GM19324 (cell line): ENCODE data around the gene SCAMP4.
"Not testable (repeated sequence)": the region's sequence is repeated elsewhere in the genome, so short reads cannot be mapped to it uniquely, and the experiment has no call there.

Experiments used
- ATAC-seq: cut with Tn5 transposase; IDR thresholded peaks from one replicate; pipeline ENCODE4 v1.9.1; 2021; ENCODE audit warnings: mild to moderate bottlenecking, moderate library complexity; ENCODE audit not compliant: unreplicated experiment, low FRiP score

The SCAMP4 gene

DNA sequence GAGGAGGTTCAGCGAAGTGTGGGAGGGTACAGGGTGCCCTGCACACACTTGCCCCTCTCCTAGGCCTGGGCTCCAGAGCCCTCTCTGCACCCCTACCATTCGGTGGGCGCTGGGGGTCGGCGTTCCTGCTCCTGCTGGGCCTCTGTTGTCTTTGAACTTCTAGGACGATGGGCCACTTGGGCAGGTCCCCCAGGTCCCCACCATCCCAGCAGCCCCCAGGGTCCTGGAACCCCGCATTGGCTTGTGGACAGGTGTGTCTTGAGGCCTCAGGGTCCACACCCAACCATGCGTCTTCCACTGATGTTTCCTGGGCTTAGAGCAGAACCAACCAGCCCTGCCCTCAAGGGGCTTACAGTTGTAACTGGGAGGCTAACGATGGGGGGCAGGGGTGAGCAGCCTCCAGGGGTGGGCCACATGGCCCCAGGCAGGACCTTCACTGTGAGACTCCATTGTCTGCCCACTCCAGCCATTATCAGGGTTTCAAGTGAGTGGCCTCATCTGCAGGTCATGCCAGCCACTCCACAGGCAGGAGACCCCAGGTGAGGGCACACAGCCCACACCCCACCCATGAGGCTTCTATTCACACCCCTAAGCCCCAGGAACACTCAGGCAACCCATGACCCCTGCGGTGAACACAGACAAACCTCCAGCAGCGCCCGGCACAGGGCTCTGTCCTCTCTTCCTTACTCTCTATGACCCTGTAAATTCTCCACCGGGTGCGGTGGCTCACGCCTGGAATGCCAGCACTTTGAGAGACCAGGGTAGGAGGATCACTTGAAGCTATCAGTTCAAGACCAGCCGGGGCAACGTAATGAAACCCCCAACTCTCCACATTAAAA is 39.8 kb upstream of the SCAMP4 start:
- ATAC-seq = no peak

DNA sequence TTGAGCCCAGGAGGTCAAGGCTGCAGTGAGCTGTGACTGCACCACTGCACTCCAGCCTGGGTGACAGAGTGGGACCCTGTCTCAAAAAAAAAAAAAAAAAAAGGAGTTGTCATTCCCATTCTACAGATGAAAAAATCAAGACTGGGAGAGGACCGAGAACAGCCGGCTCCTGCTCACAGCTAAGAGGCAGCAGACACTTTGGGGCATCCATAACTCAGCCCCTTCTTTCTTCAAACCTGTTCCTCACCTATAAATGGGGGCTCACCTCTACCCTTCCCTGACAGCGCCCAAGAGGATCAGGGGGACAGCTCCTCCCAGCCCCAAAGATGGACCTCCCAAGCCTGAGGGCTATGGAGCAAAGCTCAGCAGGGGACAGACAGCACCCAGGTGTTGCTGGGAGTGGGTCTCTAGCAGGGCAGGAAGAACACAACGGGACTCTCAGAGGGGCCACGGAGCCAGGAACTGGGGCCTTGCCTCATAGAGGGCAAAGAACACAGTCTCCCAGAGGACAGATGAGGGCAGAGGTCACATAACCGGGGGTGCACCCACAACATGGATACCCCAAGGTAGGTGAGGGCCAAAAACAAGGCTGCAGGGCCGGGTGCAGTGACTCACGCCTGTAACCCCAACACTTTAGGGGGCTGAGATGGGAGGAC is 38.4 kb upstream of the SCAMP4 start:
- no peak for ATAC-seq

DNA sequence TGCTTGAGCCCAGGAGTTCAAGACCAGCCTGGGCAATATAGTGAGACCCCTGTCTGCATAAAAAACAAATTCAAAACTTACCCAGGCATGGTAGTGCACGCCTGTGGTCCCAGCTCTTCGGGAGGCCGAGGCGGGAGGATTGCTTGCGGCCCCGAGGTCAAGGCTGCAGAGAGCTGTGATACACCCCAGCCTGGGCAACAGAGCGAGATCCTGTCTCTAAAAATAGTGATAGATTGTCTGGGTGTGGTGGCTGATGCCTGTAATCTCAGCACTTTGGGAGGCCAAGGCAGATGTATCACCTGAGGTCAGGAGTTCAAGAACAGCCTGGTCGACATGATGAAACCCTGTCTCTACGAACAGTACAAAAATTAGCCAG is 37.9 kb upstream of the SCAMP4 start:
- ATAC-seq = no peak

DNA sequence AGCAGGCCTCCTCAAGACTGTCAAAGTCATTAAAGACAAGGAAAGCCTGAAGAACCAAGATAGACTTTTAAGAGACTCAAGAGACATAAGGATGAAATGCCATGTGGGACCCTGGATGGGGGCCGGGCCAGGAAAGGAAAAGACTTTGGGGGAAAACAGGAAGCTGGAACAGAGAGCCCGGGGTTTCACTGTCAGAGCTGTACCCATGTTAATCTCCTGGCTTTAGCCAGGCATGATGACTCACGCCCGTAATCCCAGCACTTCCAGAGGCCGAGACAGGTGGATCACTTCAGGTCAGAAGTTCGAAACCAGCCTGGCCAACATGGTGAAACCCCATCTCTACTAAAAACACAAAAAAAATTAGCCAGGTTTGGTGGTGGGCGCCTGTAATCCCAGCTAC is 36.2 kb upstream of the SCAMP4 start:
- no peak for ATAC-seq

DNA sequence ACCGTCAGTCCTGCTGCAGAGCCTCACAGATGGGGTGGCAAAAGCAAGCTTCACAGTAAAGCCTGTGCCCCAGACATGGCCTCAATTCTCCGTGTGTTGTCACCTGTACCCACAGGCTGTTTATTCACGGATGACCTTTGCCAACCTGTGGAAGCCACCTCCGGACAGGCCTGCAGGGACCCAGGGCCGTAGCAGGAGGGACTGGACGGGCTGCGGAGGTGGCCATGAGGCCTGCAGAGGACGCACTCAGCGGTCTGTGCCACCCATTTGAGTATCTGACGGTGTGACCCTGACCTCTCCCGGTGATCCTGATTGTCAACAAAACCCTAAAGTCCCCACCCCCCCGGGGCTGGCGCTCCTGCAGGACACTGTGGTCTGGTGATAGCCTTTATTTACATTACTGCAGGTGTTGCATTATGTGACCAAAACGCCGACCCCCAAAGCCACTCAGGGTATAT is 34.0 kb upstream of the SCAMP4 start:
- ATAC-seq = no peak

DNA sequence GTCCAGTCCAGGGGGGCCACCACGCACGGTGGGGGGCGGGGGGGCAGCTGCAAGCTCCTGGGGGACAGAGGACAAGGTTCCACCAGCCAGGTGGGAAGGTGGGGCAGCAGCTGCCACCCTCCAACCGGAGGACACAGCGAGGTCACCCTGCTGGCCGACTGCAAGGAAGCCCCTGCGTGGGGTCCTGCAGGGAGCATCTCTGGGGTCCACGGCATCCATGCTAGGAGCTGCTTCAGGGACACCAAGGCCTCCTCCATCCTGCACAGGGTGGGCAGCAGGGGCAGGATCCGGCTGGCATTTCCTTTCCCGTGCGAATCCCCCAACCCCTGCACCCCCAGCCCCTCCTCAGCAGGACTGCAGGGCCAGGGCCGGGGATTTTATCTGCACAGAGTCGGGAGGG is 33.6 kb upstream of the SCAMP4 start:
- no peak for ATAC-seq

DNA sequence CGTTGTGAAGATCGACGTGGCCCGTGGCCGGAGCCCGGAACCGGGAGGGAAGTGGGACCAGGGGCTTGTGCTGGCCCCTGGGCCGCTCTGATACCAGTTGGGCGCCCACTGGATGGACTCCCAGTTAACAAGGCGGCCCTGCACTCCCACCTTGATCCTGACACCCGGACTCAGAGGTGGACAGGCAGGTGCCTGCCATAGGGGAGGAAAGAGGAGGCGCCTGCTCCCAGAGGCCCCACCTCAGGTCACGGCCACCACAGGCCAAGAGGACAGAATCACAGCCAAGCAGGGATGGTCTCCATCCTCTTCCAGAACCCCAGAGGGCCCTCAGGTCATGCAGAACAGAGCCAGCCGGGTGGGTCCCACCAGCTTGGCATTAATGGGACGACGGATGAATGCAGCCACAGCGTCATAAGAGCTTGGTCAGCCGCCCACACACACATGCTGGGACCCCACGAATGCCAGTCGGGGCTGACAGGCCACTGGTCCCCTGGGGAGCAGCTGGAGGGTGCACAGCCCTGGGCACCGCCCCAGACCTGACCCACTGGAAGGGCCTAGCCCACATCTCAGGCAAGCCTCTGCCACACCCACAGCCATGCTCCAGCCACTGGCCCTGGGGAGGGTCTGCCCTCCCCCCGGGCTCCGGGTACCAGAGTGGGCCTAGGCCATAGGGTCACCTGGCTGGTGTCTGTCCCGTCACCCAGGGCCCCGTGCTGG is 32.2 kb upstream of the SCAMP4 start:
- ATAC-seq = no peak

DNA sequence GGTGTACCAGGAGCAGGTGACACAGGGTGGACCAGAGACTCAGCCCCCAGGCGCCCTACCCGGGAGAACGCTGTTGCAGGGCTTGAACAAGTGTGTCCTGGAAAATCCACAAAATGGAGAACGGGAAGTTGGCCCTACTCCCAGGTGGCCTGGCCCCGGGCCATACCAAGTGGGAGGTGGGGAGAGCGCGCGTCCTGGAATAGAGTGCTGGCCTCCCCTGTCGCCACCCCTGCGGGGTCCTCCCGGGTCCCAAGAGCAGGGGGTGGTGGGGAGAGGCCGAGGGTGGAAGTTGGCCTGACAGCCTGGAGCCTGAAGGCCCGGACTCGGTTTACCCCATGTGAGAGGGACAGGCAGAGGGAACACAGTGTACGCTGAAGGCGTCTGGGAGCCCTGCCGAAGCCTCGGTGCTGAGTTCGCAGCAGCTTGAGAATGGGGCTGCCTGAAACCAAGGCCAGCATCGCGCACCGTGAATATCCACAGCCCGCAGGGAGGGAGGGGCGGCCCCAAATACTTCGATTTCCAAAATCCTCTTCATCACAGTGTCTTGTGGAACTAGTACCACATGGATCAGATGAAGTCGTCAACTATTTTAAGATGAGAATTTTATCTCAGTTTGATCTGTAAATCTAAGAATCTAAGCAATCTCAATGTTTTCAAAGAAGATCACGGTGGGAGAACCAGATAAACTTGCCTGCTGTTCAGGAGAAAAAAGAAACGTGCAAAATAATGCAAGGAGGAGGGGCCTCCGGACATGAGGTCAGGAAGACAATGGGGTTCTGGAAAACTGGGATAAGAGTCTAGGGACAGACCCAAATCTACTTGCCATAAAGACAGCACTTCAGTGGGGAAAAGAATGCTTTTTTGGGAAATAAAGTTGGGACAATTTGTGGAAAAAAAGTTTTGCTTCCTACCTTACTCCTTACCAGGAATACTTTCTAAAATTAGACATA is 31.4 kb upstream of the SCAMP4 start:
- ATAC-seq = no peak

DNA sequence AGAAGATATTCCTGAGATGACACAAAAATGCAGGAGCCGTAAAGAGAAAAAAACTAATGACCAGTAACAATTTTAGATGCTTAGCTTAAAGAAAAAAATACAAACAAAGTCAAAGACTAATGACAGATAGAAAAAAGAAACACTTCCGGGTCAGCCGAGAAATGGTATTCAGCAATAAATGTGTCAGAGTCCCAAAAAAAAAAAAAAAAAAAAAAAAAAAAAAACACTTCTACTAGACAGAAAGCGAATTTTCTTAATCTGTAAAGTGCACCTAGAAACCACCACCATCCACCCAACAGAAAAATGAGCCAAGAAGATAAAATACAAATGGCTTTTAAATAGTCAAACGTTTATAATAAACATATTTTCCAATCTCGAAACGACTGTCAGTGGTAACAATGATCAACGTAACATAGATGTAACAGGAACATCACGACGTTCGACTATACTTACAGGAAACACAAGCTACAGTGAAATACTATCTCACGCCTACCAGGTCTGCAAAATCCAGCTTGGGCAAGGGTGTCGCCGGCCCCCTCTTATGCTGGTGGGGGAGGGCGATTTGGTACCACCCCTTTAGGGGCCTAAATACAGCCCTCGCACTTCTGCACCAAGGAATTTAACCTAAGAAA is 30.5 kb upstream of the SCAMP4 start:
- ATAC-seq = no peak

DNA sequence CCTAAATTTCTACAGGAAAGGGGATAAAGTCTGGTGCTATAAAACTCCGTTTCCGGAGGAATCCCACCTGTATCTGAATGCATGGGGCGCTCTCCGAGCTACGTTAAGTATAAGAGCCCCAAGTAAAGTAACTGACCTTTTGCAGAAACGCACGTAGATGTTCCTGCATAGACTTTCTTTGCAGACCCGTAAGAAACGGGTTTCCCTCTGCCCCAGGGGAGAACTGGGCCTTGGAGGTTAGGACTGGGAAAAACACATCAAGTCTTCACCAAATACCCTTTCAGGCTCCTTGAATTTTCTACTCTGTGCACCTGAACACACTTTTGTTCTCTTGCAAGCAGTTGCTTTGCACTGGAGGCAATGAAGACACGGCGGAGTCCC is 29.9 kb upstream of the SCAMP4 start:
- ATAC-seq = peak; percentile 8

DNA sequence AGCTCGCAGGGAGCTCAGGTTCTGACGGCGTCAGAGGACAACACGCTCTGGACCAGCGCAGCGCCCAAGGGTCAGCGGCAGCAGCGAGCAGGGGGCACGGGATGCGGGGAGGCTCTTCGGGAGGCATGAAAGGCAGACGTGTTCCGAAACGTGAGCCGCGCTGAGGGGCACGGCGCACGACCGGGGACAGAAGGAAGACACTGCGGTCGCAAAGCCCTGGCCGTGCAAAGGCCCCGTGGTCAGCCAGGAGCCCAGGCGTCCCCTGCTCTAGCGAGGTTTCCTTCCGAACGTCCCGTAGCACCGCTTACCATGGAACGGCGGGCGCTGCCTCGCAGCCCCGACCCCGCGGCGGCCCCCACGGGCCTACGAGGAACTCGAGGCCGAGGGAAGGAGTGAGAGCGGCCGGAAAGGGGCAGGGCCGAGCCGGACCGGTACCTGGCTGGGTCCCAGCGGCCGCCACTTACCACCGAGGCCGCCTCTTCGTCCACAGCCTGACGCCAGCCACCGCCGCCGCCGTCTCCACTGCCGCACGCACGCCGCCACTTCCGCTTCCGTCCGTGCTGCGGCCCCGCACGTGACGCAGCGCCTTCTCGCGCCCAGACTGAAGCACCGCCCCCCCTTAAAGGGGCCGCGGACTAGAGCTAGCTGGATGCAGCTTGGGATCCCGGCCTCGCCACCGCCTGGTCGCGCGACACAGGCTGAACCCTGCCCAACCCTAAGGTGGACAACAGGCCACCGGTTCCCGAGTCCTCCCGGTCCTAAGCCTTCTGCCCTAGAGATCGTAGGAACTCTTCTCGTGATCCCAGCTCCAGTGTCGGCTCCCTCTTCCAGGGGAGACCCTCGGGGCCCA is 29.3 kb upstream of the SCAMP4 start:
- ATAC-seq = peak; percentile 91

DNA sequence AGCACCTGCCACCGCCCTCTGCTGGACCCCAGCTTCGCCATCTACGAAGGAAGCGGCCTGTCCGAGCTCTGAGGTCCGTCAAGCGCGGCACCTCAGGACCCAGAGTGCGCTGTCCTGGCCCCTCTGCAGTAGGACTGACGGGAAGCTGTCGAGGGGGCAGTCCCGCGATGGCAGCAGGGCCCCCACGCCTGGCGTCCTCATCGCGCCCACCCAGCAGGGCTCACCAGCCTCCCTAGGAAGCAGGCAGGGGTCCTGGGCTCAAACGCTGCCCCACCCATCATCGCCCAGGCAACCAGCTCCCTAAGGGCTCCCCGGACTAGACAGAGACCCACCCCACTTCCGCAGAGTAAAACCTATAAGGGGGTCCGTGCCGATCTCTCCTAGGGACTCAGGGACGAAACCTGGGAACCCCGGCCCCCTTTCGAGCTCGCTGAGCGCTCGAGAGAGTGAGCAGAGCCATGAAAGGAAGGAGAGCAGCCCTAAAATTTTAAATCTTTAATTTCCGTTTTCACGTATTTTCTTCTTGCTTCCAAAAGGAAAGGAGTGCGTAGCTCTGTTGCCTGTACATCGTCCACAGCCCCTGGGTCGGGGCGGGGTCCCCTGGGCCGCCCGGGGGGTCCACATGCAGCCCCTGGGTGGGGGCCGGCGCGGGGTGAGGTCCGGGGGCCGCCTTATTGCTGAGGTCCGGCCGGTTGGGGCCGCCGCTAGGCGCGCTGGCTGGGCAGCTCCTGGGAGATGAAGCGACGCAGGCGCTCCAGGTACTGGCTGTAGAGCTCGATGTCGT is 28.5 kb upstream of the SCAMP4 start:
- ATAC-seq = not testable (repeated sequence)

DNA sequence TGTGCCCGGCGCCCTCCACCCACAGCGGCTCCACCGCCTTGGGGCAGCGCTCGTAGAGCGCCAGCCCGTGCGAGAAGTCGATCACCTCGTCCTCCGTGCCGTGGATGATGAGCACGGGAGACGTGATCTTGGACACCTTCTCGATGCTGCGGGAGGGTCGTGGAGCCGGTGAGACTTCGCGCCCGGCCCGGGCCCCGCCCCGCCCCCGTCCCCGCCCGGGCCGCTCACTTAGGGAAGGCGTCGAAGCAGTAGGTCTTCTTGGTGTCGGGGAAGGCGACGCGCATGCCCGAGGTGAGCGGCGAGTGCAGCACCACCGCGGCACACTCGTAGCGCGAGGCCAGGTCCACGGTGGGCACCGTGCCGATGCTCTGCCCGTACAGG is 27.9 kb upstream of the SCAMP4 start:
- not testable (repeated sequence) for ATAC-seq

DNA sequence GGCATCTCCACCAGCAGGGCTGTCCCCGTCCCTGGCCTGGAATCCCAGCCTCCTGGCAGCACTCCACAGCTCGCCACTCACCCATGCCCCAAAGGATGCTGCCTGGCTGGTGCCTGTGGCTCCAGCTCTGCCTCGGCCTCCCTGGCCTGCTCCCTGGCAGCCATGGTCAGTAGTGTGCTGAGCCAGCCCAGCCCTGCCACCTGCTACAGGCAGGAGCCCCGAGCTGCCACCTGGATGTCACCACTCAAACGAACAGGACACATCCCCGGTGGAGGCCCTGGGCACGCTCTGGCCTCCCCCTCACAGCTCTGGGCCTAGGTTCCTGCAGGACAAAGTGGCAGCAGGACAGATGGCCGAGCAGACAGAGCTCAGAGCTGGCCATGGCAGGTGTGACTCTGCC is 26.6 kb upstream of the SCAMP4 start:
- not testable (repeated sequence) for ATAC-seq

DNA sequence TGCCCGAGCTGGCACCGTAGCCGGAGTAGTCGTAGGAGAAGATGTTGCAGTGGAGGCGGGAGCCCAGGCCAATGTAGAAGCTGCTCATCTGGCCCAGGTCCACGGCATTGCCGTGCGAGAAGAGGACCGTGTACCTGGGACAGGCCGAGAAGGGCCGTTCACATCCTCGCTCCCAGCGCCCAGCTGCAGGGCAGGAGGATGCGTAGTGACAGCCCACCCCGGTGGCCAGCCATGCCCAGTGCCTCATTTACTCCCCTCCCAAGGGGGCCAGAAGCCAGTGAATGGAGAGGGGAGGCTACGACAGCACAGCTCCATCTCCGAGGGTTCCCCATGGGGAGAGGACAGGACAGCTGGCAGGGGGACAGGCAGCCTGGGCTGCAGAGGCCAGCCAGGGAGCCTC is 25.2 kb upstream of the SCAMP4 start:
- ATAC-seq = not testable (repeated sequence)

DNA sequence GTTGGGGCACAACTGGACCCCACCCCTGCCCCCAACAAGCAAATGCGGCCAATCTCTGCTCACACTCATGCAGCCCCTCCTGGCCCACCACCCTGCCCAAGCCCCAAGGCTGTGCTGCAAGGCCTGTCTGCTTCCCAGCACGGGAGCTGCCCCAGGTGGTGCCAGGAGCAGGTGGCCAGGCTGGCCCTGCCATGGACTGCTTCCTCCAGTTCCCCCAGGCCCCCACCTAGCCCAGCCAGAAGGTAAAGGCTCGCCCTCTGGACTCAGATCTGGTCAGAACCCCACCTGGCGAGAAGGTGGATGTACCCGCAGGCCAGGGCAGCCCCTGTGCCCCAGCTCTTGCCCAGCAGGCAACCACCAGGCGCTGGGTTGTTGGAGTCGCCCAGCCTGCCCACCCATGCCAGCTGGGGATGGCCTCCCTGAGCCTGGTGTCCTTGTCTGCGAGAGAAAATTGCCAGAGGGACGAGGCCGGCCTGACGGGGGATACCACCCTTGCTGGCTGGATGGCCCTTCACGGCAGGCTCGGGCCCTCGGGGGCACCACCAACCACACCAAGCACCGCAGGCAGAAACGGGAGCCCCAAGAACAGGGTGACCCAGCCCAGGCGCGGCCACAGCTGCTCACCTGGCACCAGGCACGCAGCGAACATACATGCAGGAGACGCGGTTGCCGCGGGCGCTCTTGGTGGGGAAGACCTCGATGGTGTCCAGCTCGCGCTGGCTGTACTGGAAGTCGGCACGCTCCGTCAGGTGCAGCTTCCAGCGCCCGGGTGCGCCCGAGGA is 24.4 kb upstream of the SCAMP4 start:
- no peak for ATAC-seq

DNA sequence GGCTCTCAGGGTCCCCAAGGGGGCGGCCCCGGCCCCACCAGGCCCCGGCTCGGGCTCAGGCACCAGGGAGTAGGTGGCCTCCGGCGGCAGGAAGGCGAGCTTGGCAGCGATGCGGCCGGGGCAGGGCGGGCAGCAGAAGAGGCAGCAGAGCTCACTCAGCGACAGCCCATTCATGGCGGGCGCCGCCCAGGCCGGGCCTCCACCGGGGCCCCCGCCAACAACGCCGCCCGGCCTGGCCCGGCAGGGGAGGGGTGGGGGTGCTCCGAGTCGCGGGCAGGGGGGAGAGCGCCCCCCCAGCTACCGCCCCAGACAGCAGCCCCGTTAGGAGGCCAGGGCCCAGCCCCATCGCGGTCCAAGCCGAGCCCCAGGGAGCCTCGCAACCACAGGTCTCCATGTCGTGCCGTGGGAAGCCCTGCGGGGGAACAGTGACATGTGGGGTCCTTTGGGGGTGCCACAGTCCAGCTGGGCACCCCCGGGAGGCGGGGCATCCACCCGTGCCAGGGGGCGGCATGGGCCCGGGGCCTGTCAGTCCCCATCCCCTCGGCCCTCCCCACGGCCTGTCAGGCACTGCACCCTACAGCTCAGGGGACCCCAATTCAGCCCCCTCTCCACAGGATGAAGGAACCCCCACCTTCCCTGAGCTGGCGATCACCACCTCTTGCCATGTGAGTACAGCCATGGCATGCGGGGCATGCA is 23.7 kb upstream of the SCAMP4 start:
- not testable (repeated sequence) for ATAC-seq
